Neutrophil (primary cell): ENCODE measurements around the gene SMNDC1.

Source experiments
- H3K27ac ChIP-seq: fragments of 200-600 bp; sonication (generic); 2 replicates; pipeline ENCODE4 v1.5.1; 2016; ENCODE audit warnings: mild to moderate bottlenecking, moderate library complexity
- H3K27me3 ChIP-seq: fragments of 200-600 bp; sonication (generic); 2 replicates; pipeline ENCODE4 v1.6.0; 2016; ENCODE audit warnings: mild to moderate bottlenecking
- H3K36me3 ChIP-seq: fragments of 200-600 bp; sonication (generic); 2 replicates; pipeline ENCODE4 v1.5.1; 2017
- H3K4me1 ChIP-seq, 2 experiments: fragments of 200-600 bp in 1 of 2; sonication (generic) in 1 of 2; 1 replicate in 1 of 2; 2 replicates in 1 of 2; pipeline versions ENCODE4 v1.5.1 to v1.6.1; 2013 to 2016; ENCODE audit warnings: low read depth in 1 of 2, low read length in 1 of 2, mild to moderate bottlenecking in 1 of 2, moderate library complexity in 1 of 2; ENCODE audit not compliant: control insufficient read depth in 1 of 2, insufficient read depth in 1 of 2
- H3K4me3 ChIP-seq, 2 experiments: fragments of 200-600 bp in 1 of 2; sonication (generic) in 1 of 2; 1 replicate in 1 of 2; 2 replicates in 1 of 2; pipeline ENCODE4 v1.5.1; 2013 to 2016; ENCODE audit warnings: low read depth in 1 of 2, low read length in 1 of 2, mild to moderate bottlenecking in 1 of 2, moderate library complexity in 1 of 2
- H3K9me3 ChIP-seq: fragments of 200-600 bp; sonication (generic); 2 replicates; pipeline ENCODE4 v1.5.1; 2016
- TF ChIP-seq, protein P1 (sequence below): fragments of 200-600 bp; sonication (generic); IDR thresholded peaks from 2 replicates; pipeline ENCODE4 v1.5.1; 2016; ENCODE audit warnings: antibody characterized with exemption

Gene SMNDC1

DNA sequence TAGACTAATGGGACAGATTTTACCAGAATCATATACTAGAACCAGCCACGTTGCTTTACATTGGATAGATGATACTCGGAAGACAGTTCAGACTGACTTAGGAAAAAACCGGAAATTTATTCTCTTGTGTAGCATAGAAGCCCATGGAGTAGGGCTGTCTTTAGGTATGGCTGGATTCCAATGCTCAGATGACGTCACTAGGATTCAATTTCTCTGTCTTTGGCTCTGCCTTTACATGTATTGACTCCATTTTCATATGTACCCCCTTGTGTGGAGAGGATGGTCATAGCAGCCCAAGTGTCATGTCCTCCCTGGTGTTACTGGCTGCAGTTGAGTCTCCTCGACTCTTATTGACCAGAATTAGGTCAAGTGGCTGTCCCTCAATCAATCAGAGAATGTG is 39.2 kb upstream of the SMNDC1 start:
- H3K27ac ChIP-seq: no peak overlapping the region

DNA sequence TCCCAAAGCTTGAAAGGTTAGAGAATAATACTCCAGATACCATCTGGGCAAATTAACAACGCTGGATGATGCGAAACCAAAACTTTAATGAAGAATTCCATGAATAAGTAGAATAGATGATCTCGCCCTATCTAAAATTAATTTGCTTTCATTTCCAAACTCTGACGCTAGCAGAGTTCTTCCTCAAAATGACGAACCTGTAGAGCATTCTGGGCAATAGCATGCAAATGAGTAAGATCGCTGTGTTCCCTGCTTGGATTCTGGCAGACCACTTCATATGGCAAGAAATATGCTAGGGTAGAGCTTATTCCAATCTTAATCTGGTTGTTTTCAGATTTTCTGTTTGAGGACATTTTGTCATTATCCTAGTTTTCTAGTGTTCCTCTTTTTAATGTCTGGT is 36.1 kb upstream of the SMNDC1 start:
- no peaks in the 10 kb centered on the region for H3K36me3 ChIP-seq
- peaks cover 0 to 5% of the 10 kb centered on the region in 2 experiments for H3K4me1 ChIP-seq
- no peaks in the 10 kb centered on the region for H3K9me3 ChIP-seq
- no peaks in the 10 kb centered on the region for H3K27me3 ChIP-seq
- H3K4me3 ChIP-seq: no peak overlapping the region
- TF ChIP-seq, protein P1, sequence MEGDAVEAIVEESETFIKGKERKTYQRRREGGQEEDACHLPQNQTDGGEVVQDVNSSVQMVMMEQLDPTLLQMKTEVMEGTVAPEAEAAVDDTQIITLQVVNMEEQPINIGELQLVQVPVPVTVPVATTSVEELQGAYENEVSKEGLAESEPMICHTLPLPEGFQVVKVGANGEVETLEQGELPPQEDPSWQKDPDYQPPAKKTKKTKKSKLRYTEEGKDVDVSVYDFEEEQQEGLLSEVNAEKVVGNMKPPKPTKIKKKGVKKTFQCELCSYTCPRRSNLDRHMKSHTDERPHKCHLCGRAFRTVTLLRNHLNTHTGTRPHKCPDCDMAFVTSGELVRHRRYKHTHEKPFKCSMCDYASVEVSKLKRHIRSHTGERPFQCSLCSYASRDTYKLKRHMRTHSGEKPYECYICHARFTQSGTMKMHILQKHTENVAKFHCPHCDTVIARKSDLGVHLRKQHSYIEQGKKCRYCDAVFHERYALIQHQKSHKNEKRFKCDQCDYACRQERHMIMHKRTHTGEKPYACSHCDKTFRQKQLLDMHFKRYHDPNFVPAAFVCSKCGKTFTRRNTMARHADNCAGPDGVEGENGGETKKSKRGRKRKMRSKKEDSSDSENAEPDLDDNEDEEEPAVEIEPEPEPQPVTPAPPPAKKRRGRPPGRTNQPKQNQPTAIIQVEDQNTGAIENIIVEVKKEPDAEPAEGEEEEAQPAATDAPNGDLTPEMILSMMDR: no peak
- no peak overlapping the region for H3K27ac ChIP-seq

More for the DNA sequence above, 39.2 kb upstream of the SMNDC1 start:
- H3K36me3 ChIP-seq: no peaks in the 10 kb centered on the region
- no peaks in the 10 kb centered on the region for H3K9me3 ChIP-seq
- peaks cover 0 to 5% of the 10 kb centered on the region in 2 experiments for H3K4me1 ChIP-seq
- TF ChIP-seq, protein P1: no peak
- no peaks in the 10 kb centered on the region for H3K27me3 ChIP-seq
- no peak overlapping the region for H3K4me3 ChIP-seq

DNA sequence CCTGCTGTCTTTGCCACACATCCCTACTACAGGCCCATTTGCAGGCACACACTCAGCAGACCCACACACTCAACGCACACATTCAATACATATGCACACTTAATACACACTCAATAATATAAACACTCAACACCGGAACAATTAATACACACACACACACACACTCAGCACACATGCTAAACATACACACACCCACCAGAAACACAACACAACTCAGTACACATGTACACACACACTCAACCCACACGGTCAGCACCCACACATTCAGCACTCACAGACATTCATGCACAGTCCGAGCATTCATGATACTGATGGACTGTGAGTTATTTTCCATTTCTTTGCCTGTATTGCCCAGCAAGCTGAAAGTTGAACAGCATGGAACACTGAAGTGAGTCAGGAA is 35.4 kb upstream of the SMNDC1 start:
- H3K36me3 ChIP-seq: no peaks in the 10 kb centered on the region
- no peak overlapping the region for H3K4me3 ChIP-seq
- H3K4me1 ChIP-seq: peaks cover 0 to 9% of the 10 kb centered on the region in 2 experiments
- no peaks in the 10 kb centered on the region for H3K9me3 ChIP-seq
- no peak overlapping the region for H3K27ac ChIP-seq
- TF ChIP-seq, protein P1: no peak
- no peaks in the 10 kb centered on the region for H3K27me3 ChIP-seq

DNA sequence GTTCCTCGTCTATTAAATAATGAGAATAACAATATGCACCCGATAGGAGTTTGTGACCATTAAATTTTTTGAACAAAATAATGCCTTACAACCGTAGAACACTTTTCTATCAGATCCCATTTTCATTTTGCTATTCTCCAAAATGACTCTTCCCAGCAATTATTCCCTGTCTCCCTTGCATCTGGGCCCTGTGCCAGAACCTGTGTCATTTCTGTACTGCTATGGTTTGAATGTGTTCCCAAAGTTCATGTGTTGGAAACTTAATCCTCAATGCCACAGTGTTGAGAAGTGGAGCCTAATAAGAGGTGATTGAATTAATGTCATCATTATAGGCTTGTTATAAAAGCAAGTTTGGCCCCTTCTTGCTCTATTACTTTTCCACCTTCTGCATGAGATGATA is 33.2 kb upstream of the SMNDC1 start:
- peaks cover 0 to 5% of the 10 kb centered on the region in 2 experiments for H3K4me1 ChIP-seq
- no peaks in the 10 kb centered on the region for H3K9me3 ChIP-seq
- no peak overlapping the region for H3K4me3 ChIP-seq
- no peaks in the 10 kb centered on the region for H3K27me3 ChIP-seq
- TF ChIP-seq, protein P1: no peak
- no peaks in the 10 kb centered on the region for H3K36me3 ChIP-seq
- H3K27ac ChIP-seq: no peak overlapping the region

DNA sequence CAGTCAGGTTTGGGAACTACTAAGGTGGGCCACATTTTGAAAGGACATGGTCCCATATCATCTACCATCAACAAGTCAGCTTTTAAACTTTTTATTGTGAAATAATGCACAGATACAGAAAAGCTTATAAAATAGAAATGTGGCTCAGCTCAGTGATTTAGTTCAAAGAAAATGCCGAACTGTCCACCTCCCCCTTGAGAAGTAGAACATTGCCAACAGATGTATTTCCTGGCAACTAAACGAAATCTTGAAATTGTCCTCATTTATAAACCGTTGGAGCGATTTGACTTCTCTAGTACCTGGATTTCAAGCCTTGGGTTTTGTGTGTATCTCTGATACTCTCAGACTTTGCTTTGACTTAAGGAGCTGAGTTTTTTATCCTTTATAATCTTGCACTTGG is 32.7 kb upstream of the SMNDC1 start:
- Histone ChIP-seq H3K27ac (no peak overlapping the region), H3K27me3 (no peaks in the 10 kb centered on the region), H3K4me1 (peaks cover 0 to 5% of the 10 kb centered on the region in 2 experiments), H3K4me3 (no peak overlapping the region), H3K36me3 (no peaks in the 10 kb centered on the region), H3K9me3 (no peaks in the 10 kb centered on the region)
- TF ChIP-seq, protein P1: no peak
